NCI-H187 treated with DMSO at 0.1 percent for 48 hours (cell line): ENCODE results near the gene DUSP12.
"Not testable (repeated sequence)": the region's sequence is repeated elsewhere in the genome, so short reads cannot be mapped to it uniquely, and the experiment has no call there.

Experiments
- DNase-seq: peaks from one replicate; lab custom pipeline; 2025; lab: John Stamatoyannopoulos, UW

The DUSP12 gene

DNA sequence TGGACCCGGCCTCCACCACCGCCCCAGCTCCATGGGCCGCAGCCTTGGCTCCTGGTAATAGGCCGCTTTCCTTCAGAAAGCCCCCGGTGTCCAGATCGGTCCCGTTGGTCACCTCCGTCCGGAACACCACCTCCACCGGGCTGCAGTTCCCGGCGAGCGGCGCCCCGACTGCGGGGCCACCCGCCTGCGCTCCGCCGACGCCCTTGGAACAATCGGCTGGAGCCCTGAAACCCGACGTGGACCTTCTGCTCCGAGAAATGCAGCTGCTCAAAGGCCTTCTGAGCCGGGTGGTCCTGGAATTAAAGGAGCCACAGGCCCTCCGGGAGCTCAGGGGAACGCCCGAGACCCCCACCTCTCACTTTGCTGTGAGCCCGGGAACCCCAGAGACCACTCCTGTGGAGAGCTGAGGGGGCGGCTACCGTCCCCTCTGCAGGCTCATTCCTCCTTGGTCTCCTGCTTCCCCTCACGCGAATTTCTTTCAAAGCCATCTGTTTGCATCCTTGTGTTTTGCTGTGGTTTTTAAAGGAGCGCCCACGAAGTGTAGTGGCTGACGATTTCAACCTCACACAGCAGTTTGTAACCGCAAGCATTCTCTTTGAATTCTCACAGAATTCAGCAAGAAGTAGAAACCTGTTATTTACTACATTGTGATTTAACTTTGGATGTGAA, 22.2 kb upstream of the DUSP12 start:
- no peak for DNase-seq

DNA sequence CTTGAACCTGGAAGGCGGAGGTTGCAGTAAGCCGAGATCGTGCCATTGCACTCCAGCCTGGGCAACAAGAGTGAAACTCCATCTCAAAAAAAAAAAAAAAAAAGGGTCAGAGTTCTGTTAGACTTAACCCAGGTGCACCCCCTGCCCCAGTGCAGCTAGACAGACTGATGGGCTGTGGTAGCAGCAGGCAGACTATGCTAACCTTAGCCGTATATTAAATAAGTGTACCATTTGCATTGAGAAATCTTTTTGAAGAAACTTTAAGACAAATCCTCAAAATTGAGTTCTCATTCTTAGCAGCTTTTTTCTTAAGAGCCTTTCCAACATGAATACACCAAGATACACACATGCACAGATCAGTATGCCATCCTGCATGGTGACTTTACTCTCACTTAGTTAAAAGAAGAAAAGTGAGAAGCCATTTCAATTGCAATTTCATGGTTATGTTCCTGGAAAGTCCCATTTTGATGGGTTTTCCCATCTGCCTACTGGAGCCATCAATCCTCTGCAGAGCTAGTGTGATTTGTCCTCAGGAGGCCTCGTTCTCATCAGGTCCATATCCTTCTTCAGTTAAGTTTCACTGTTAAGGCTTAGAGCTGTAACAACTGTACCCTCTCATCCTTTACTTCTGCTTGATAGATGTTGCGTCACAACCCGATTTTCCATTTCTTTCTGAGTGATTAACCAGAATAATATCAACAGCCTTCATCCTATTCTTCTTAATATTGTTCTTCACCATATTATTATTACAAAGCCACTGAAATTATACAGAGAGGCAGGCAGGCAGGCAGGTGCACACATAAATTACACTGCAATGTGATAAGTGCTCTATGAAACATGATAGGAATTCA, 21.0 kb upstream of the DUSP12 start:
- no peak for DNase-seq

DNA sequence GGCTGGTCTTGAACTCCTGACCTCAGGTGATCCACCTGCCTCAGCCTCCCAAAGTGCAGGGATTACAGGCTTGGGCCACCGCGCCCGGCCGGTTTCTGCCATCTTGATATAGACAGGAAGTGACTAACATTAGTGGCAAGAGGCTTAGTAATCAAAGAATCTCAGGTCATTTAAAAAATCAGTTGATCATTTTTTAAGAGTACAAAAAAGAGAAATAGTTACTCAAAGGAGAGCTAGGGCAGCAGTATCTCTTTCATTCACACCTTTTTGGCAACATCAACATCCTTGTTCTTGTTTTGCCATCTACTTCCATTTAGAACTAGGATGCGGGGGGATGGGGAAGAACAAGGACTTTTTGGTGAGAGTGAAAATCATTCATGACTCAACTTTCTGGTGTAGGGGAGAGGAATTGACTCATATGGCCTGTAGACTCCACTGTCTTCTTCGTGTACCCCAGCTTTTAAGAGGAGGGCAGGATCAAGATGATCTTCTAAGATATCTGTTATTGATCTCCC, 19.5 kb upstream of the DUSP12 start:
- no peak for DNase-seq

DNA sequence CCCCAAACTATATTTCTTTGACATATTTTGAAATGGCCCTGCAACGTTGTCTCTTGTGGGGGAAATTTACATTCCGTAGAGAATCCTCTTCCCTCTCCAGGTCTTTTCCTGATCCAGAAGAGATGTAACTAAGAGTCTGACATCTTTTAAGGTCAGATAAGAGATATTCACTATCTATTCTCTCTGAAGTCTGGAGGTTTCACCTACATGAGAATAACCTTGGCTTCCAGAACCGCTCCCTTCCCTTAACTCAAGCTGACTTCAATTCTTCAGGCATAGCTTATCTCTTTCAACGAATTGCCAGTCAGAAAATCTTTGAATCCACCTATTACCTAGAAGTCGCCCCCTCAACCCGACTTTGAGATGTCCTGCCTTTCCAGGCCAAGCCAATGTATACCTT, 18.3 kb upstream of the DUSP12 start:
- no peak for DNase-seq

DNA sequence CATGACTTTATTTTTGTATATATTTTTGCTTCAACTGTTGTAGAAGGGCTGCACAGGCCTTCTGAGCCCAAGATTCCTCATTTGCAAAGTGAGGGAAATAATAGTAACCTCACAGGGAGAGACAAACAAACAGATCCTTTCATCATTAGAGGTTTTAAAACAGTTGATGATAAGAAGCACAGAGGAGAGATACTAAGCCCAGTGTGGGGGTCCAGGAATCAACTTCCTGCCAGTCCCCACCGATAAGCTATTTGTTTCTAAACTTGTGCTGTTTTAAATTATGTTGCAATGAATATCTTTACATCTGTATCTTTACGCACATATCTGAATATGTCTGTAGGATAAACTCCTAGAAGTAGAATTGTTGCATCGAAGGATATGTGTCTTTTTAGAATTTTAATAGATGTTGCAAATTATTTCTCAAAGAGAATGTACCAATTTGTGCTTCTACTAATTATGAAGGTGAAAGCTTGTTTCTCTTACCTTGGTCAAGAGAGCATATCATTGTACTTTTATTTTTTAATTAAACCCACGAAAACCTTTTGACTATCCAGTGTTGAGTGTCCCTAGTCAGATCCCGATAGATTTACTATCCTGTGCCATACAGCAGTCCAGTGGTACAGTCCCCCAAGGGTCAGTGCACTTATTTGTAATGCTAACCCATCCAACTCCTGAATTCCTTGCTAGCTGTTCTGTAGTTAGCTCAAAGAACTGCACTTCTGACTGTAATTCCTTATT, 17.4 kb upstream of the DUSP12 start:
- DNase-seq = no peak

DNA sequence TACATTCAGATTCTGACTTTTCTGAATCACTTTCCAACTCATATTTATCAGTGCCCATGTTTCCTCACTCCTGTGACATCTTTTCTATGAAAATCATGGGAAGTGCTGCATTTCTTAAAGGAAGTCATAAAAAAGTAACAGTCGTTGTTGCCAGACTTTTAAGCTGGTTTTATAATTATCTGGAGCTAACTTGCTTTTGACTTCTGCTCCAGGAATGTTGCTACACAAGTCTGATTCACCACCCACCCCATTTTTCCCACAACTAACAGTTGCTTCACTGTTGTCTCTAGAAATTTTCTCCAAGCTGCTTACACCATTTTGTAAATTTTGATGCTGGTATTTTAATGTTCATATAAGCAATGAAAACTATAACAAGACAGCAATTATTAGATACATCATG, 16.1 kb upstream of the DUSP12 start:
- no peak for DNase-seq

DNA sequence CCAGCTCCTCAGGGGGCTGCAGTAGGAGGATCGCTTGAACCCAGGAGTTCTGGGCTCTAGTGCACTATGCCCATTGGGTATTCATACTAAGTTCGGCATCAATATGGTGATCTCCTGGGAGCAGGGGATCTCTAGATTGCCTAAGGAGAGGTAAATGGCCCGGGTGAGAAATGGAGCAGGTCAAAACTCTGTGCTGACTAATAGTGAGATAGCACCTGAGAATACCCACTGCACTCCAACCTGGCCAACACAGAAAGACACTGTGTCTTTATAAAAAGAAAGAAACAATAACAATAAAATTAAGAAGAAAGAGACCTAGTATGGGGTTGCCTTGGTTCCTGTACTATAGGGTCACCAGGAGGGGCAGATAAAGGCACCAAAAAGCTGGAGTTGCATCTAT, 13.7 kb upstream of the DUSP12 start:
- no peak for DNase-seq

DNA sequence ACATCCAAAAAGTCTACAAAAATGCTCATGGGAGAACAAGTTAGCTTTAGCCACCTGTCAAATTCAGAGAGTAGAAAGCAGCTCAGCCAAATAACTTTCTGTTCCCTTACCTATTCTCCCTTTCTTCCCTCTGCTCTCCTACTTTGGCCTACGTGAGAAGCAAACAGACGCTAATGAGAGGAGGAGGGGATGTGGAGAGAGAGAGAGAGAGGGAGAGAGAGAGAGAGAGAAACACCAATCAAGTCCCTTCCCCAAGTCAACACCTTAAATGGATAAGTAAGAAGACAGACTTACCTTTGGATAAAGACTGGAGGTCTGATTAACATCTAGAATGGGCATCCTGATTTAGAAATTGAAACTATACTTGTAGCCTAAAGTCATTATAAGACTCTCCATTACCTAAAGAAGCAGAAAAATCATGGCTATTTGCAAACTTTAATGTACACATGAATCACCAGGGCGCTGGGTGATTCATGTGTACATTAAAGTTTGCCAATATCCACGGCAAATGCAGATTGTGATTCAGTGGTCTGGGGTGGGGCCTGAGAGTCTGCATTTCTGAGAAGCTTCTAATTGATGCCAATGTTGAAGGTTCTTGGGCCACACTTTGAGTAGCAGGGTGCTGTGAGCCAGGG, 13.1 kb upstream of the DUSP12 start:
- DNase-seq = no peak

DNA sequence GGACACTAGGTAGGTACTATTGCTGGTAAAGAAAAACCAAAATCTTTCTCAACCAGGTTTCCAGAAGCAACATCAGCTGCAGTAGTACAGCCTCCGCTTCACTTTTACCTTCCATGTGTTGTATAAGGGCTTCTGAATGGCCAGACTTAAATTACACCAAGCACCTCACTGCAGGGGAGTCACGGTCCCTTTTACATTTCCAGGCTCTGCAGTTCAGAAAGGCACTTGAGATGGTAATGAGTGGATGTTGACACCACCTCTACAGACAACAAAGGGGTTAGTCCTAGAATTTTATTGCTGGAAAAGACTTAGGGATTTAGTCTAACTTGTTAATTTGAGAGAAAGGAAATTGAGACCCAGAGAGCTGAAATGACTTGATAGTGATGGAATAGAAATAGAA, 12.0 kb upstream of the DUSP12 start:
- peak; percentile 38 for DNase-seq

DNA sequence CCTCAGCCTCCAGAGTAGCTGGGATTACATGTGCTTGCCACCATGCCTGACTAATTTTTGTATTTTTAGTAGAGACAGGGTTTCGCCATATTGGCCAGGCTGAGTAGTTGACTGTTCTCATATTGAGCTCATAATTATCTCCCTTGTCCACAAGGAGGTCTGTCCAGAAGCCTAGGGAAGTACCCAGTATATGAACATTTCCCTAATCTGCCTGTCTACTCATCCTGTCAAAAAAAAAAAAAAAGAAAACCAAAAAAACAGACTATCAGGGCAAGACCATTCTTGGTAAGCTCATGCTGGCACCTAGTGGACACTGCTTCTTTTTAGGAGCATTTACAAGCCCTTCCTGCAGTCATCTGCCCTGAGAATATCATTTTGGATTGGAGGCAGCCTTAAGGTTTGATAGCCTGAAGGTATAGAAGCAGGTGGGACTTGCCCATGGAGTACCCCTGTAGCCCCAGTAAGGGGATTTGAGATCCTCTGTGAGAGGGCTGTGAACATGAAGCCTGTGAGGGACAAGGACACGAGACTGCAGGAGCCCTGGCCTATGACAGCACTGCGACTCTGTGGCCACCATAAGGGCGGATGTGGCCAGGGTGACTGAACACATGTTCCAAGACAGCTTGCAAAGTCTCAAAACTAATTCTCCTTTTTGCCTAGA, 10.8 kb upstream of the DUSP12 start:
- DNase-seq = no peak

DNA sequence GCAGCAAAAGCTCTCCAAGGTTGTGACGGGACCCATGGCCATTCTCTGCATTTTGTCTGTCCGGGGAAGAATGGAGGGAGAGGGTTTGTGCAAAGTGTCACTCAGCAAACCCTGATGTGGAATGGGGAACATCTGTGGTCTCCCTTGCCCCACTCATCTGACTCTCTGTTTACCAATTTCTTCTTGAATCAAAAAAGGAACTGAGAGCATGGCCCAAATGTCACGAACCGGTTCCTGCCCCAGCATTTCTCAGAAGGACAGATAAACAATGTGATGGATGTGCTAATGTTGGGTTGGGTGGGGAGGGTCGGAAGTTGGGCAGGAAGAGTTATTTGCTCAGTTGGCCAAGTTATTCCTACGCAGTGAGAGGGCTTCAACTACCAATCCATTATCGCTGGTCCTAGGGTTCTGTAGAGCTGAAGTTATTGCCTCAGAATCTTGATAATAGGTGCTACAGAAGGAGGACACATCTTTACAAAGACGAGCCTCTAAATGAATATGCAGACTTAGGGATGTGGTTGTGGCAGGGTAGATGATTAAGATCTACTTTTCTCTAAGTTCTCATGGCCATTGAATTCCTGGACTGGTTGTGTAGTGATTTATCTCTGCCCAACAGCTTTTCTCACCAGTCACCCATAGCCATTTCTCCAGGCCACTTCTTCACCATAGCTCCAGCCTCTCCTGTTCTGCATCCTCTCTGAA, 9.6 kb upstream of the DUSP12 start:
- DNase-seq = no peak

DNA sequence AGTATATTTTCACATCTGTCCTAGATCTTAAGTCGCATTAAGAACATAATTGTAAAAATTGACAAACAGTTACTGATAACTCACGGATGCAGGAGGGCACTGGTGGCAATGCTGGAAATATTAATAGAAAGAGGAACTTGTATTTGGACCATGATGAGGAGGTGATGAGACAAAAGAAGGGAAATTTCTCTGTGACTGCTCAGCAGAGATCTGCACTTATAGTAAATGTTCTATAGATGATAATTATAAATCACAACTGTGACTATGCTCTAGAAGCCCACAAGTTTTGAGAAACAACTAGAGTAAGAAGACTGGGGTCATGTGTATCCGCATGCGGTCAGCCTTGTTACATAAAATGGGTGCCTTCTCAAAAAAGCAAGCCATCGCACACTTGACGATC, 8.7 kb upstream of the DUSP12 start:
- DNase-seq = no peak

DNA sequence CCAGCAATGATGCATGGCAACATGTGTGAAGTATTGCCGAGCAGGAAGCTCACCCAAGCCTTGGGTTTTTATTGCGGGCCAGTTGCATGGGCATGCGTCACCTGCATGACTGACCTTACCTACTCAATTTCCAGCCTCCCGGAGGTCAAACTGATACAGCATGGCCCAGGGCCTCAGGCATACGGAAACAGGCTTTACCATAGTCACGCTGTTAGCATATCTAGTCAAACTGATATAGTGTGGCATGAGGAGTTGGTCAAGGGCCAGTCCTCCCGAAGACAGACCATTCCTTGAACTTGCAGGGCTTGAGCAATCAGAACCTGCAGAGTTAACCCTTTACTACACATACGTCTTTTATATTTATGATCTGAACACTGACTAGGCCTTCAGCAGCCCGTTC, 6.4 kb upstream of the DUSP12 start:
- no peak for DNase-seq

DNA sequence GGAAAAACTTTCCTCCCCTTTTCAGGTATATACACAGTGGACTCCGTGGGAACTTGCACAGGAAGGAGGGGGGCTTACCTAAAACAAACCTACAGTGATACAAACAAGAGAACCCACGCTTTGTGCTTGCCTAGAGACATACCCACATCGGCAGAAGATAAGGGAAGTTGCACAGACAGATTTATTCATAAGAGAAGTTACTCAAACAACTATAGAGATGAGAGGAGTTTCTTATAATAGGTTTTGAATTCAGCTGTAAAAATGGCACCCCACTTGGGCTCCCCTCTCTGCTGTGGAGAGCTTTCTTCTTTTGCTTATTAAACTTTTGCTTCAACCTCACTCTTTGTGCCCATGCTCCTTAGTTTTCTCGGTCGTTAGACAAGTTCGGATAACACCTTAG, 1.8 kb upstream of the DUSP12 start:
- DNase-seq = no peak

DNA sequence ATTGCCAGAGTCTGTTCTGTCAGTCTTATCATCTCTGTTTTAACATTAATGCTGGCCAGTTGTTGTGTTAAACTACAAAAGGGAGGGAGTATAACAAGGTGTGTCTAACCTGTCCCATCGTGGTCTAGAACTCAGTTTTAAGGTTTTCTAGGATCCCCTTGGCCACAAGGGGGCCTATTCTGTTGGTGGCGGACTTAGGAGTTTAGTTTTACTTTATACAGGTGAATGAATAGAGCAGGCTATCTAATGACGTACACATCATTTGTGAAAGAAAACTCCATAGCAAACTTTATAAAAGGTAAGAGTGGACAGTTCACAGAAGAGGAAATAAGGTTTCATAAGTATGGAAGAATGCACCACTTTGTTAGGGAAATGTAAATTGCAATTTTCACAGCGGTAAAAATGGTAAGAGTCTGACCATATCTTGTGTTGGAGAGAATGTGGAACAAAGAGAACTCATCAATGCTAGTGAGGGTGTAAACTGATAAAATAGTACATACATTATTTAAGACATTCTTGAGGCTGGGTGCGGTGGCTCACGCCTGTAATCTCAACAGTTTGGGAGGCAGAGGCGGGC, 14.0 kb downstream of the DUSP12 start:
- no peak for DNase-seq

DNA sequence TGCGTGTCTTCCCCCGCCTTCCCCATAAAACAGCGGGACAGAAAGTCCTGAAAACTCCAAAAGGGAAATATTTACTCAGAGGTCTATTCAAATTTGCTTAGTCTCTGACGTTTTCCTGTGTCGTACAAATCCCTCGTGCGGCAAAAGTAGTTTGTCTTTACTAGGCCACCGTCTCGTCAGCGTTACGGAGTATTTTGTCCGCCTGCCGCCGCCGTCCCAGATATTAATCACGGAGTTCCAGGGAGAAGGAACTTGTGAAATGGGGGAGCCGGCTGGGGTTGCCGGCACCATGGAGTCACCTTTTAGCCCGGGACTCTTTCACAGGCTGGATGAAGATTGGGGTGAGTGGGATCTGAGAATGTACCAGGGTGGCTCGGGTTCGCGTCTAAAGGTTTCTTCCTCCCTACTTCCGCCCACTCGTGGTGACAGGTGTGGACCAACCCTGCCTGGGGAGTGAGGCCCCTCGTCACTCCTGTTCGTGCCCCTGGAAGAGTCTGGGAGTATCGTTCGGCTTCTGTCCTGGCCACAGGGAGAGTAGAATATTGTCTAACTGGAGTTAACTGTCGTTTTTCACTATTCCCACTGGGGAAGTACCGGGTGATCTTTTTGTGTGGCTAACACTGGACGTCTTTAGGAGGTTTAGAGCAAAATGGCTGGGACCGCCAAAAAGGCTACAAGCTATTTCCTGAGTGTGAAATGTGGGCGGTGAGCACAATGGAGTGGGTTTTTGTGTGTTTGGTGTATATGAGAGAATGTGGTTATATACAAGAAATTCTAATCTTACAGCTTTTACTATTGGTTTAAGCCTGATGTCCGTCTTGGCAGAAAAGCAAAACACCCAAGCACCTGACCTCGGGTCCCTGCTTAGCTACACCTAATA, 16.8 kb downstream of the DUSP12 start, which contains the start of gene ATF6:
Gene ATF6 (plus strand): TSS at position 219 of the 880 bp plus-strand sequence. CDS start 41 bp downstream, at position 260.
- DNase-seq = peak; percentile 84

DNA sequence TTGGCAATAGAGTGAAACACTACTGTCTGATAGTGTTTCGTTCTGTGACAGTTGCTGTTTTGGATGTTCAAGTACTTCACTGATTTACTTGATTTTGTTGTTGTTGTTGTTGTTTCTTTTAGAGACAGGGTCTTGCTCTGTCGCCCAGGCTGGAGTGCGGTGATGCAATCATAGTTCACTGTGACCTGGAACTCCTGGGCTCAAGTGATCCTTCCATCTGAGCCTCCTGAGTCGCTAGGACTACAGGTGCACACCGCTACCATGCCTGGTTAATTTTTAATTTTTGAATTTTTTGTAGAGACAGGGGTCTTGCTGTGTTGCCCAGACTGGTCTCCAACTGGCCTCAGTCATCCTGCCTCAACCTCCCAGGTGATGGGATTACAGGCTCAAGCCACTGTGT, 18.9 kb downstream of the DUSP12 start:
- no peak for DNase-seq

DNA sequence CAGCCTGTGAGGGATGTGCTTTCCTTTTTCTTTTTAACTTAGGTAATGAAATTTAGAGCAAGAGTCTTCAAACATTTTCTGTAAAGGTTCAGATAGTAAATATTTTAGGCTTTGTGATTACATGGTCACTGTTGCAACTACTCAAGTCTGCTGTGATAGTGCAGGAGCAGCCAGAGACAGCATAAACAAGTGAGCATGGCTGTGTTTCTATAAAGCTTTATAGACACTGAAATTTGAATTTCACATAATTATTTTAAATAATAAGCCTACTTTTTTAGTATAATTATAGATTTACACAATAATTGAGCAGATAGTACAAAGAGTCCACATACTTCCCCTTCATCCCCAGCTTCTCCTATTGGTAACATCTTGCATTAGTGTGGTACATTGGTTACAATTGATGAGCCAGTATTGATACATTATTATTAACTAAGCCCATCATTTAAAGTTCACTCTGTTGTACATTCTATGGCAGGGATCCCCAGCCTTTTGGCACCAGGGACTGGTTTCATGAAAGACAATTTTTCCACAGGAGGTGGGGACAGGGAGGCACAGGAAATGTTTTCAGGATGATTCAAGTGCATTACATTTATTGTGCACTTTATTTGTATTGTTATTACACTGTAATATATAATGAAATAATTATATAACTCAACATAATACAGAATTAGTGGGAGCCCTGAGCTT, 19.5 kb downstream of the DUSP12 start:
- no peak for DNase-seq

DNA sequence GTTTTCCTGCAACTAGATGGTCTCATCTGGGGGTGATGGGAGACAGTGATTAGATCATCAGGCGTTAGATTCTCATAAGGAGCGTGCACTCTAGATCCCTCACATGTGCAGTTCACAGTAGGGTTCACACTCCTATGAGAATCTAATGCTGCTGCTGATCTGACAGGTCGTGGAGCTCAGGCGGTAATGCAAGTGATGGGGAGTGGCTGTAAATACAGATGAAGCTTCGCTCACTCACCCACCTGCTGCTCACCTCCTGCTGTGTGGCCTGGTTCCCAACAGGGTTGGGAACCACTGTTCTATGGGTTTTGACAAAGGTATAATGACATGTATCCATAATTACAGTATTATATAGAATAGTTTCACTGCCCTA, 20.1 kb downstream of the DUSP12 start:
- not testable (repeated sequence) for DNase-seq
